ENCODE data around the gene ECE1.

GRCh38 chr1:21302747-21303715 lies 12.8 kb upstream of the ECE1 start:
- TF ChIP-seq CTCF (IDR thresholded peaks at IDR 0.05 in 8 of 11, conservative IDR thresholded peaks at IDR 0.05 in 3 of 11): no peak
- no peak for TF ChIP-seq POLR2AphosphoS5 (IDR thresholded peaks at IDR 0.05)
- no peak for TF ChIP-seq POLR2A (IDR thresholded peaks at IDR 0.05)

Data from spleen (tissue), 7 donors.